ENCODE results near the gene ANKZF1.

DNA sequence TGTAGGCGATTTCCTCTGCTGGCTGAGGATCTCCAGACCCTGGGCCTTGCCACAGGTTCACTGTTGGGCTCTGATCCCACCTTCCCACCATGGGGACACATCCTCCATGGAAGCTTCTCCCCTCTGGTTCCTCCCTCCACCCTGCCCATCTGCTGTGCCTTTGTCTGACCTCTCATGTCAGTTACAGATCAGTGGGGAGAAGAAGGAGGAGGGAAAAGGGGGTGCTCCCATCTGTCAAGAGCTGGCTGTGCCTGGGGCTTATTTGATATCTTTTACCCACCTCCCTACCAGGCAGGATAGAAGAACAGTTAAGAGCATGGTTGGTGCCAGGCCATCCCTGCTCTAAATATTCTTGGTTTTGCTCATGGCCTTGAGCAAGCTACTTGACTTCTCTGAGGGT is 37.3 kb downstream of the ANKZF1 start:
- TF ChIP-seq CTCF (IDR thresholded peaks at IDR 0.05) = no peak
- TF ChIP-seq POLR2A (IDR thresholded peaks at IDR 0.05) = no peak

Measured in Peyer's patch (tissue), 4 donors.